GM12872 (cell line): ENCODE measurements around the gene GSE1.

Source experiments
- CTCF ChIP-seq: IDR thresholded peaks from 3 replicates; pipeline ENCODE4 v1.5.1; 2011; ENCODE audit warnings: low read depth, mild to moderate bottlenecking, low read length, moderate library complexity; ENCODE audit not compliant: insufficient read depth

Gene GSE1

DNA sequence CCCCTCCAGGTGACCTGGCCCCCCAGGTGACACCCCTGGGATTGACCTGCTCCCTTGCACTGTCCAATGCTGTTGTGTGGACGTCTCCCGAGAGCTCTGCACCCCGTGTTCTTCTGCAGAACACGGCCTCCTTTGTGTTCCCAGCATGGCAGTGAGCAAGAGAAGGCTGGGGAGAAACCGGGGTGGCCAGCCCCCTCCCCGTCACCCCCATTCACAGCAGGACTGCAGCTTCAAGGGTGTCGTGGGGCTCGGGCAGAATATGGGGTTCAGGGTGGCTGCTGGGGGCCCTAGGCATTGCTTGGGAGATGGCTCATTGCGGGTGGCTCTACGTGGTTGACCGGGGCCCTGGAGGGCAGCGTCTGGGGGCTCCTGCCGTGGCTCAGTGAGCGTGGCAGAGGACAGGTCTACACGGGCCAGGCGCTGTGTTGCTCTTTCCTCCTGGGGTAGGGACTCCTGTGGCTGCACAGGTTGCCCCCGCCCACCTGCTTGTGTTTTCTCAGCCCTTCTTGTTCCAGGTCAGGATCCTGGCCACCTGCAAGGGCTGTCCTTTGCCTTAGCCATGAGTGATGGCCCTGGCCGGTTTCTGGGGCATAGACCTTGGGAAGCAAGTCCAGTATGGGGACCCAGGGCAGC is 12.5 kb downstream of the GSE1 start:
- no peak for TF ChIP-seq CTCF

- TF ChIP-seq CTCF = no peak
These were observed 13.3 kb downstream of the GSE1 start for GRCh38 chr16:85626191-85626981.

DNA sequence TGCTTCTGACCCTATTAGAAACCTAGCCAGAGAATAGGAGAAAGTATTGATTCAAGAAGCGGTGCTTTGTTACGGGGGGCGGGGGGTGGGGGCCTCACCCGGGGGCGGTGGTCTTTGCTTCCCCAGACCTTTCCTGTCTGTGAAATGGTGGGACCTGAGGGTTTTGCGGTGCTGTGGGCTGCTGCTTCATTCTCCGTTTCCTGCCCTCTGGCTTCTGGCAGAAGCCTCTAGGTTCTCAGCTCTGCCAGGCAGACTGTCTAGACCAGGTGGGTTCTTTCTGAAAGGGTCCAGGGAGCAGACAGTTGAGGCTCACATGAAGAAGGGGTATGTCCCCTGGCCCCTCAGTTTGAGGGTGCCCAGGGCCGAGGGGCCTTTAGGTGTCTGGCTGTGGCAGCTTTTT is 14.0 kb downstream of the GSE1 start:
- no peak for TF ChIP-seq CTCF

- no peak for TF ChIP-seq CTCF
These were observed 14.6 kb downstream of the GSE1 start for GRCh38 chr16:85627526-85628264.

DNA sequence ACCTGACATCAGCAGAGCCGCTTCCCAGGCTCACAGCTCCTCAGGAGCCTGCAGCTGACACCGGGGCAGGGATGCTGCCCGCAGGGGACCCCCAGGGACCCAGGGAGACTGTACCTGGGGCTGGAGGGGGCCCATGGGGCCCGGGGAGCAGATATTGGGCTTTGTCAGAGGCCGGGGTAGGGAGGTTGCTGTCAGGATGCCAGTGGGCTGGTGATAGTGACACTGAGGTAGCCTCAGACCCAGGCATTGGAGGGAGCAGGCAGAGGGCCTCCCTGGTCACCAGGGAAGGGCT is 15.1 kb downstream of the GSE1 start:
- no peak for TF ChIP-seq CTCF

DNA sequence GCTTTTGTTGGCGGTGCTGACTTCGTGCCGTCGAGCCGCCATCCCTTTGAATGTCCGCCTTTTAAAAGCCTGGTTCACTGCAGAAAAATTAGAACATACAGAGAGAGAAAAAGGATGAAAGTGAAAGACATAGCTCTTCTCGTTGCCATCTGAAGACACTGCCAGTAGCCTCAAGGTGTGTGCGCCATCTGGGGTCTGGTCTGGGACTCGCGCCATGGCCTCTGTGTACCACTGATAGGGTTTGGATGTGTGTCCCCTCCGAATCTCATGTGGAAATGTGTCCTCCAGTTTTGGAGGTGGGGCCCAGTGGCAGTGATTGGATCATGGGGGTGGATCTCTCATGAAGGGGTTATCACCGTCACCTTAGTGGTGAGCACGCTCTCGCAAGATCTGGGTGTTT is 15.5 kb downstream of the GSE1 start:
- no peak for TF ChIP-seq CTCF

DNA sequence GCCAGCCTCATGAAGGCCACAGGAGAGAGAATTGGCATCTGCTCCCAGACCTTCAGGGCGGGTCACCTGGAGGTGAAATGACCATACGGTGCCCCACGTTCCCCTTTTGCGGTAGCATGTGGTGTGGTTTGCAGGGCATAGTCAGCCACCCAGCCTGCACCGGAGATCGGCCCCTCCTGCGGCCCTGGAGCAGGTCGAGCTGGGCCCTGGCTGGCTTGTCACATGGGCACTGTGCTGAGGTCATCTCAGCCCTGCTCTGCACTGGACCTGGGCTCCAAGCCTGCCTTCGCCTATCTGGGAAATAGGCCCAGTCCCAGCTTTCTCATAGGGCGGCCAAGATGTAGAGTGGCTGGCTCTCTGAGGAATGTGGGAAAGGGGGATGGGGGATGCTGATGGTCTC is 16.2 kb downstream of the GSE1 start:
- no peak for TF ChIP-seq CTCF
